H9 (cell line): Measurements from ENCODE around the gene CD4. TPM values are rescaled to one million over a fixed set of nuclear protein-coding genes. Genes with fewer than 3 reads are reported as not detected.

Source experiments
- DNase-seq: peaks from one replicate; pipeline ENCODE4 v3.0.0-alpha.2; 2017
- H2AFZ ChIP-seq: one replicate; pipeline ENCODE4 v1.6.1; 2013; ENCODE audit warnings: mild to moderate bottlenecking, low read length, control low read depth, moderate library complexity
- H2AK5ac ChIP-seq: 2 replicates; pipeline ENCODE4 v1.6.1; 2013; ENCODE audit warnings: low read length, control low read depth, mixed read lengths; ENCODE audit not compliant: insufficient read length
- H2BK120ac ChIP-seq: one replicate; pipeline ENCODE4 v1.6.1; 2013; ENCODE audit warnings: low read depth, mild to moderate bottlenecking, low read length, control low read depth, inconsistent platforms; ENCODE audit not compliant: poor library complexity, severe bottlenecking
- H2BK12ac ChIP-seq: 2 replicates; pipeline ENCODE4 v1.6.1; 2013; ENCODE audit warnings: low read length, control low read depth, mixed read lengths, low read depth; ENCODE audit not compliant: insufficient read length
- H2BK15ac ChIP-seq: 2 replicates; pipeline ENCODE4 v1.6.1; 2013; ENCODE audit warnings: low read depth, low read length, control low read depth
- H2BK20ac ChIP-seq: one replicate; pipeline ENCODE4 v1.6.1; 2013; ENCODE audit warnings: low read depth, mild to moderate bottlenecking, low read length, control low read depth, inconsistent platforms; ENCODE audit not compliant: poor library complexity, severe bottlenecking
- H2BK5ac ChIP-seq: 2 replicates; pipeline ENCODE4 v1.6.1; 2013; ENCODE audit warnings: low read length, control low read depth, mixed read lengths; ENCODE audit not compliant: insufficient read length
- H3K14ac ChIP-seq: 2 replicates; pipeline ENCODE4 v1.6.1; 2013; ENCODE audit warnings: low read length, control low read depth; ENCODE audit not compliant: insufficient read depth
- H3K18ac ChIP-seq: 2 replicates; pipeline ENCODE4 v1.6.1; 2013; ENCODE audit warnings: low read depth, mild to moderate bottlenecking, mixed read lengths, low read length, control low read depth; ENCODE audit not compliant: insufficient read length
- H3K23ac ChIP-seq: 2 replicates; pipeline ENCODE4 v1.6.1; 2013; ENCODE audit warnings: low read length, control low read depth, mixed read lengths, low read depth; ENCODE audit not compliant: insufficient read length
- H3K23me2 ChIP-seq: 2 replicates; pipeline ENCODE4 v1.6.1; 2013; ENCODE audit warnings: low read depth, mild to moderate bottlenecking, mixed read lengths, low read length, control low read depth; ENCODE audit not compliant: insufficient read length, poor library complexity, severe bottlenecking
- H3K27ac ChIP-seq: 2 replicates; pipeline ENCODE4 v1.5.1; 2013; ENCODE audit warnings: low read length, control low read depth, mixed read lengths, low read depth; ENCODE audit not compliant: insufficient read length
- H3K27me3 ChIP-seq: 2 replicates; pipeline ENCODE4 v1.6.1; 2013; ENCODE audit warnings: low read length, control low read depth, inconsistent platforms; ENCODE audit not compliant: insufficient read depth
- H3K4ac ChIP-seq: 2 replicates; pipeline ENCODE4 v1.6.1; 2013; ENCODE audit warnings: low read depth, mild to moderate bottlenecking, control low read depth, inconsistent platforms, low read length, moderate library complexity
- H3K4me1 ChIP-seq: 2 replicates; pipeline ENCODE4 v1.6.1; 2013; ENCODE audit warnings: low read length, control low read depth, inconsistent platforms; ENCODE audit not compliant: insufficient read depth
- H3K4me2 ChIP-seq: 2 replicates; pipeline ENCODE4 v1.6.1; 2013; ENCODE audit warnings: low read length, control low read depth, mixed read lengths; ENCODE audit not compliant: insufficient read length, insufficient read depth
- H3K56ac ChIP-seq: 2 replicates; pipeline ENCODE4 v1.6.1; 2013; ENCODE audit warnings: low read depth, mild to moderate bottlenecking, mixed read lengths, low read length, control low read depth; ENCODE audit not compliant: insufficient read length
- H3K79me1 ChIP-seq: 2 replicates; pipeline ENCODE4 v1.6.1; 2013; ENCODE audit warnings: low read depth, mild to moderate bottlenecking, moderate library complexity, low read length, control low read depth, inconsistent platforms; ENCODE audit not compliant: insufficient read depth, poor library complexity, severe bottlenecking
- H3K79me2 ChIP-seq: 2 replicates; pipeline ENCODE4 v1.6.1; 2013; ENCODE audit warnings: low read length, control low read depth, inconsistent platforms; ENCODE audit not compliant: insufficient read depth
- H3K9ac ChIP-seq: 2 replicates; pipeline ENCODE4 v1.6.1; 2013; ENCODE audit warnings: low read length, control low read depth, mixed read lengths; ENCODE audit not compliant: insufficient read length; ENCODE audit errors: extremely low read depth
- H3K9me3 ChIP-seq: one replicate; pipeline ENCODE4 v1.6.1; 2013; ENCODE audit warnings: low read depth, low read length, inconsistent platforms; ENCODE audit not compliant: control insufficient read depth
- H3T11ph ChIP-seq: one replicate; pipeline ENCODE4 v1.6.1; 2013; ENCODE audit warnings: mild to moderate bottlenecking, low read length, control low read depth, inconsistent platforms
- H4K20me1 ChIP-seq: one replicate; pipeline ENCODE4 v1.6.1; 2013; ENCODE audit not compliant: control insufficient read depth, insufficient read length, insufficient read depth
- H4K5ac ChIP-seq: 2 replicates; pipeline ENCODE4 v1.6.1; 2013; ENCODE audit warnings: low read depth, mild to moderate bottlenecking, mixed read lengths, low read length, control low read depth; ENCODE audit not compliant: insufficient read length
- H4K8ac ChIP-seq: replicated peaks from 2 replicates; pipeline ENCODE4 v1.6.1; 2013; ENCODE audit warnings: low read length, control low read depth, mixed read lengths, low read depth; ENCODE audit not compliant: insufficient read length
- H4K91ac ChIP-seq: 2 replicates; pipeline ENCODE4 v1.6.1; 2013; ENCODE audit warnings: low read depth, mild to moderate bottlenecking, moderate library complexity, mixed read lengths, low read length, control low read depth; ENCODE audit not compliant: insufficient read length
- H3K27ac Mint-ChIP-seq, 3 experiments: 2 replicates in 2 of 3; 3 replicates in 1 of 3; pipeline ENCODE4 v1.8.0; 2020 to 2021; ENCODE audit warnings: mixed read lengths in 3 of 3, mild to moderate bottlenecking in 1 of 3, moderate library complexity in 1 of 3
- H3K27me3 Mint-ChIP-seq: 2 replicates; pipeline ENCODE4 v1.8.0; 2021; ENCODE audit warnings: low read depth, mild to moderate bottlenecking, moderate library complexity, mixed read lengths
- H3K36me3 Mint-ChIP-seq, 3 experiments: 2 replicates in 2 of 3; 3 replicates in 1 of 3; pipeline ENCODE4 v1.8.0; 2020 to 2021; ENCODE audit warnings: low read depth in 3 of 3, mixed read lengths in 3 of 3; ENCODE audit not compliant: insufficient read depth in 1 of 3
- H3K4me1 Mint-ChIP-seq, 2 experiments: 2 replicates each; pipeline ENCODE4 v1.8.0; 2020; ENCODE audit warnings: mixed read lengths in 2 of 2
- H3K4me3 Mint-ChIP-seq, 2 experiments: 2 replicates in 1 of 2; 3 replicates in 1 of 2; pipeline ENCODE4 v1.8.0; 2020 to 2021; ENCODE audit warnings: mild to moderate bottlenecking in 2 of 2, mixed read lengths in 2 of 2, moderate library complexity in 1 of 2
- H3K9me3 Mint-ChIP-seq, 2 experiments: 2 replicates in 1 of 2; 3 replicates in 1 of 2; pipeline ENCODE4 v1.8.0; 2020; ENCODE audit warnings: mild to moderate bottlenecking in 2 of 2, mixed read lengths in 2 of 2, moderate library complexity in 1 of 2
- CTCF ChIP-seq: fragments of 200-600 bp; sonication (generic); conservative IDR thresholded peaks from 3 replicates; pipeline ENCODE4 v1.8.0; 2021; ENCODE audit warnings: antibody characterized with exemption, mild to moderate bottlenecking
- whole genome bisulfite sequencing: extraction: QIAGEN DNeasy Blood & Tissue Kit; methylation state at CpG from one replicate; pipeline ENCODE4 v1.1.7; 2013; ENCODE audit warnings: missing lambda C conversion rate, low lambda C conversion rate, mixed read lengths; ENCODE audit not compliant: insufficient read length; ENCODE audit errors: extremely low coverage; 5-methylcytosine and 5-hydroxymethylcytosine counted together
- total RNA-seq: library from RNA; stranded (reverse); gene quantifications from 2 replicates; pipeline ENCODE4 v1.2.1, GENCODE V29; 2021

Gene CD4
- total RNA-seq, 1 experiment from 2014 or later: 1.1 TPM

- no CpG with 5 or more reads among the region's 6 CpGs for WGBS
- Histone ChIP-seq H4K8ac (no peak overlapping the region), H3K9ac (no peak overlapping the region), H2AK5ac (no peak overlapping the region), H3K4me2 (no peak overlapping the region), H3K27ac (no peak overlapping the region), H2BK120ac (no peak overlapping the region), H3K23ac (no peak overlapping the region), H2BK12ac (no peak overlapping the region), H3K18ac (no peak overlapping the region), H3K4ac (no peak overlapping the region), H3K27me3 (no peaks in the 10 kb centered on the region), H2BK20ac (no peak overlapping the region), H4K5ac (no peak overlapping the region), H3K56ac (no peak overlapping the region), H2AFZ (no peak overlapping the region), H4K20me1 (peaks cover 2% of the 10 kb centered on the region), H3K14ac (no peak overlapping the region), H2BK5ac (no peak overlapping the region), H2BK15ac (no peak overlapping the region), H3K4me1 (no peaks in the 10 kb centered on the region), H3K9me3 (no peaks in the 10 kb centered on the region), H3K23me2 (peaks cover 8% of the 10 kb centered on the region), H3K79me1 (no peaks in the 10 kb centered on the region), H3K79me2 (peaks cover 2% of the 10 kb centered on the region; the same call in 1 of the 2 replicates), H3T11ph (no peak overlapping the region), H4K91ac (no peak overlapping the region)
- TF ChIP-seq CTCF: no peak
- H3K27ac Mint-ChIP-seq: no peak overlapping the region
- peaks cover 40 to 76% (median 68%) of the 10 kb centered on the region in 3 experiments; a peak in 6 of 7 replicates for H3K36me3 Mint-ChIP-seq
- no peaks in the 10 kb centered on the region for H3K9me3 Mint-ChIP-seq
- peaks cover 6 to 16% of the 10 kb centered on the region in 2 experiments for H3K4me1 Mint-ChIP-seq
- H3K27me3 Mint-ChIP-seq: no peaks in the 10 kb centered on the region
- no peak for DNase-seq
- H3K4me3 Mint-ChIP-seq: no peak overlapping the region
Measured at GRCh38 chr12:6833189-6833890, 44.0 kb downstream of the CD4 start.
